ENCODE measurements around the gene SLC16A10. TPM values are rescaled to one million over a fixed set of nuclear protein-coding genes. Genes with fewer than 3 reads are reported as not detected.
A peak's percentile ranks its signal among the peaks of the same experiment; 100 is the strongest.

The SLC16A10 gene
- total and polyA plus RNA-seq, 2 experiments from 2014 or later: 19.9 to 34.1 TPM

- no peak overlapping the region for H3K4me3 ChIP-seq
- H3K9me2 ChIP-seq (replicated peaks; ENCODE audit: insufficient read depth): no peaks in the 10 kb centered on the region
- no peak overlapping the region for H2AFZ ChIP-seq
- no peaks in the 10 kb centered on the region for H3K36me3 ChIP-seq (replicated peaks; ENCODE audit: insufficient read depth, low read depth)
- peaks cover 4% of the 10 kb centered on the region for H3K79me2 ChIP-seq
- H4K20me1 ChIP-seq (ENCODE audit: insufficient read depth, poor library complexity, severe bottlenecking): no peaks in the 10 kb centered on the region
- TF ChIP-seq EZH2phosphoT487 (IDR thresholded peaks at IDR 0.05; ENCODE audit: low read depth, severe bottlenecking, unreplicated experiment): no peak
- TF ChIP-seq EZH2 (IDR thresholded peaks at IDR 0.05; ENCODE audit: borderline replicate concordance): no peak
- no peak for TF ChIP-seq CTCF (IDR thresholded peaks at IDR 0.05; ENCODE audit: poor library complexity)
- H3K4me1 ChIP-seq (ENCODE audit: insufficient read depth): peaks cover 7% of the 10 kb centered on the region
- peak overlapping the region; percentile 24 for H3K4me2 ChIP-seq
- H3K27ac ChIP-seq: peak overlapping the region; percentile 11
- no peaks in the 10 kb centered on the region for H3K9me3 ChIP-seq (ENCODE audit: low read depth)
- no peaks in the 10 kb centered on the region for H3K27me3 ChIP-seq
- DNase-seq (ENCODE audit: low spot score): peak; percentile 19
- 67% methylated on average over 2 of the region's 2 CpGs for WGBS (ENCODE audit: low lambda C conversion rate, missing lambda C conversion rate)
Observed at GRCh38 chr6:111176038-111176759, 88.9 kb downstream of the SLC16A10 start.

- Histone ChIP-seq H3K9me2 (replicated peaks; ENCODE audit: insufficient read depth) (no peaks in the 10 kb centered on the region), H3K4me2 (peak overlapping the region; percentile 24), H2AFZ (no peak overlapping the region), H3K4me3 (no peak overlapping the region), H4K20me1 (ENCODE audit: insufficient read depth, poor library complexity, severe bottlenecking) (no peaks in the 10 kb centered on the region), H3K36me3 (replicated peaks; ENCODE audit: insufficient read depth, low read depth) (no peaks in the 10 kb centered on the region), H3K27ac (peak overlapping the region; percentile 11), H3K4me1 (ENCODE audit: insufficient read depth) (peaks cover 7% of the 10 kb centered on the region), H3K27me3 (no peaks in the 10 kb centered on the region), H3K9me3 (ENCODE audit: low read depth) (no peaks in the 10 kb centered on the region), H3K79me2 (peaks cover 4% of the 10 kb centered on the region)
- WGBS (ENCODE audit: low lambda C conversion rate, missing lambda C conversion rate): 89% methylated on average over 2 of the region's 2 CpGs
- no peak for TF ChIP-seq CTCF (IDR thresholded peaks at IDR 0.05; ENCODE audit: poor library complexity)
- TF ChIP-seq EZH2phosphoT487 (IDR thresholded peaks at IDR 0.05; ENCODE audit: low read depth, severe bottlenecking, unreplicated experiment): no peak
- TF ChIP-seq EZH2 (IDR thresholded peaks at IDR 0.05; ENCODE audit: borderline replicate concordance): no peak
- no peak for DNase-seq (ENCODE audit: low spot score)
Observed at GRCh38 chr6:111176760-111177099, 89.4 kb downstream of the SLC16A10 start.

- no peaks in the 10 kb centered on the region for H3K9me2 ChIP-seq (replicated peaks; ENCODE audit: insufficient read depth)
- peak overlapping the region; percentile 24 for H3K4me2 ChIP-seq
- 85% methylated on average over 6 of the region's 6 CpGs for WGBS (ENCODE audit: low lambda C conversion rate, missing lambda C conversion rate)
- DNase-seq (ENCODE audit: low spot score): no peak
- peaks cover 7% of the 10 kb centered on the region for H3K4me1 ChIP-seq (ENCODE audit: insufficient read depth)
- TF ChIP-seq EZH2phosphoT487 (IDR thresholded peaks at IDR 0.05; ENCODE audit: low read depth, severe bottlenecking, unreplicated experiment): no peak
- TF ChIP-seq CTCF (IDR thresholded peaks at IDR 0.05; ENCODE audit: poor library complexity): no peak
- no peak for TF ChIP-seq EZH2 (IDR thresholded peaks at IDR 0.05; ENCODE audit: borderline replicate concordance)
- no peaks in the 10 kb centered on the region for H3K36me3 ChIP-seq (replicated peaks; ENCODE audit: insufficient read depth, low read depth)
- peaks cover 4% of the 10 kb centered on the region for H3K79me2 ChIP-seq
- H3K4me3 ChIP-seq: no peak overlapping the region
- no peaks in the 10 kb centered on the region for H4K20me1 ChIP-seq (ENCODE audit: insufficient read depth, poor library complexity, severe bottlenecking)
- H3K27ac ChIP-seq: peak overlapping the region; percentile 11
- no peaks in the 10 kb centered on the region for H3K9me3 ChIP-seq (ENCODE audit: low read depth)
- no peaks in the 10 kb centered on the region for H3K27me3 ChIP-seq
- no peak overlapping the region for H2AFZ ChIP-seq
Observed at GRCh38 chr6:111177131-111177530, 89.8 kb downstream of the SLC16A10 start.
